SW480 (cell line): ENCODE data around the gene PKP4.
"Not testable (repeated sequence)": the region's sequence is repeated elsewhere in the genome, so short reads cannot be mapped to it uniquely, and the experiment has no call there.

Experiments
- DNase-seq: peaks from one replicate; pipeline ENCODE4 v3.0.0-alpha.2; 2016; ENCODE audit warnings: low spot score

The PKP4 gene, protein sequence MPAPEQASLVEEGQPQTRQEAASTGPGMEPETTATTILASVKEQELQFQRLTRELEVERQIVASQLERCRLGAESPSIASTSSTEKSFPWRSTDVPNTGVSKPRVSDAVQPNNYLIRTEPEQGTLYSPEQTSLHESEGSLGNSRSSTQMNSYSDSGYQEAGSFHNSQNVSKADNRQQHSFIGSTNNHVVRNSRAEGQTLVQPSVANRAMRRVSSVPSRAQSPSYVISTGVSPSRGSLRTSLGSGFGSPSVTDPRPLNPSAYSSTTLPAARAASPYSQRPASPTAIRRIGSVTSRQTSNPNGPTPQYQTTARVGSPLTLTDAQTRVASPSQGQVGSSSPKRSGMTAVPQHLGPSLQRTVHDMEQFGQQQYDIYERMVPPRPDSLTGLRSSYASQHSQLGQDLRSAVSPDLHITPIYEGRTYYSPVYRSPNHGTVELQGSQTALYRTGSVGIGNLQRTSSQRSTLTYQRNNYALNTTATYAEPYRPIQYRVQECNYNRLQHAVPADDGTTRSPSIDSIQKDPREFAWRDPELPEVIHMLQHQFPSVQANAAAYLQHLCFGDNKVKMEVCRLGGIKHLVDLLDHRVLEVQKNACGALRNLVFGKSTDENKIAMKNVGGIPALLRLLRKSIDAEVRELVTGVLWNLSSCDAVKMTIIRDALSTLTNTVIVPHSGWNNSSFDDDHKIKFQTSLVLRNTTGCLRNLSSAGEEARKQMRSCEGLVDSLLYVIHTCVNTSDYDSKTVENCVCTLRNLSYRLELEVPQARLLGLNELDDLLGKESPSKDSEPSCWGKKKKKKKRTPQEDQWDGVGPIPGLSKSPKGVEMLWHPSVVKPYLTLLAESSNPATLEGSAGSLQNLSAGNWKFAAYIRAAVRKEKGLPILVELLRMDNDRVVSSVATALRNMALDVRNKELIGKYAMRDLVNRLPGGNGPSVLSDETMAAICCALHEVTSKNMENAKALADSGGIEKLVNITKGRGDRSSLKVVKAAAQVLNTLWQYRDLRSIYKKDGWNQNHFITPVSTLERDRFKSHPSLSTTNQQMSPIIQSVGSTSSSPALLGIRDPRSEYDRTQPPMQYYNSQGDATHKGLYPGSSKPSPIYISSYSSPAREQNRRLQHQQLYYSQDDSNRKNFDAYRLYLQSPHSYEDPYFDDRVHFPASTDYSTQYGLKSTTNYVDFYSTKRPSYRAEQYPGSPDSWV

DNA sequence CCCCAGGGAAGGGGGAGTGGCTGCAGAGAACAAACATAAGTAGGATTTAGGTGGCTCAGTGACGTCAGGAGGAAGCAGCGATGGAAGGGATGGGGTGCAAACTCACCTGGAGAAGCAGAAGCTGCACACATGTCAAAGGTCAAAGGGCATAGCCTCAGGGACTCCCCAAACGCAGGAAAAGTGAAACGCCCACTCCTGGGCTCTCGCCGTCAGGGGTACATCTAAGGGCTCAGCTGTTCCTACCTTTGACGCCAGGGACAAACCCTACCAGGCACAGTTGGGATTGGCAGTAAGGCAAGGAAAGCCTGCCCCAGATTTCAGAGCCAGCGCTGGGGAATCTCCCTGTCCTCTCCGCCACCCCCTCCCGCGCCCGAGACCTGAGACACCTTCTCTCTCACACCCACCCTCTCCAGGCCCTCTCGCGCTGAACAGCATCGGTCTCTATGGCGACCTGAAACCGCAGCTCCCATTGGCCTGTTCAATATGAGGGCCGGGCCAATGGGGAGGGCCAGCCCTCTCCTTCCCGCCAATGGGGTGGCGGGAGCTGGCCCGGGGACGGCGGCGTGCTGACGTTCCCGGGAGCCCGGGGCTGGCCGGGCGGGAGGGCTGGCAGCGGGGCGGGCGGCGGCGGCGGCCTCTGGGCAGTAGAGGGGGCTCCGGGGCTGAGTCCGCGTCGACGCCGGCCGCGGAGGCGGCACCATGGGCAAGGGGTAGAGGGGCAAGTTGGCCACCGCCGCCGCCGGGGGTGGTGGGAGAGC is at the start of gene PKP4, which contains the start of gene CCDC148:
PKP4 (plus strand) TSS at position 644 of the 758 bp plus-strand sequence. CDS start 76,233 bp downstream, outside the sequence.
CCDC148 (minus strand) TSS at position 445 of the 758 bp plus-strand sequence; CDS start at position 131, 314 bp downstream.
- peak; percentile 92 for DNase-seq

DNA sequence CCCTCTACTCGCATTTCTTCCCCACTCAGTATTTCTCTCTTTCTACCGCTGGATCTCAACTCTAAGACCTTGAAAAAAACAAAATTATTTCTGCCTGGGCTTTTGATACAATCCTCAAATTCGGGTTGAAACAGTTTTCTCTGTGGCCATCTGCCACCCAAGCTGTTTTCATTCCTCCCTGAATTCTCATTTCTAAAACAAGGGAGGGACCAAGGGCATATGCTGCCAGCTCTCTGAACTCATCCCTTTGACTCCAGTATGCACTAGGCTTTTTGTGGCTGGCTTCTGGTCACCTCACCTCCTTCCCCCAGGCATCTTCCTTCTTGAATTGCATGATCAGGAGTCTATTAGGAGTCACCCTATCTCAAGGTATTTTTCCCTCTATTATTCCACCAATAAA is 49.7 kb upstream of the PKP4 start:
- DNase-seq = no peak

GRCh38 chr2:158410132-158410531 is 46.6 kb upstream of the PKP4 start:
- DNase-seq = no peak

- no peak for DNase-seq
Measured at GRCh38 chr2:158411748-158412147, 45.0 kb upstream of the PKP4 start.

DNA sequence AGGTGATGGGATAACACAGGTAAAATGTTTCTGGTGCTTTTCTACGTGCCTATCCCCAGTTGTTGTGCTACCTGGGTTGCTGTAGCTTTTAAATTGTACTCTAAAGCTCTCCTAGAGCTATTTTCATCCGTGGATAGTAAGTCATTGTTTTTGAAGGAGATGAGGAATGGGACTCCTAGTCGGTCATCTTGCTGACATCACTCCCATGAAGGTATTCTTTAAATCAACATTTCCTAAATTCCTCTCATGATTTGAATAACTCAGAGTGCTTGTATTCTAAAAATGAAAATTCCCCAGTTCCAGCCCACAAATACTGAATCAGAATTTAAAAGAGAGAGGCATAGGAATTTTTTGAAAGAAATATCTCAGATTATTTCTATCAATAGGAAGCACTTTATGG is 44.5 kb upstream of the PKP4 start:
- no peak for DNase-seq

DNA sequence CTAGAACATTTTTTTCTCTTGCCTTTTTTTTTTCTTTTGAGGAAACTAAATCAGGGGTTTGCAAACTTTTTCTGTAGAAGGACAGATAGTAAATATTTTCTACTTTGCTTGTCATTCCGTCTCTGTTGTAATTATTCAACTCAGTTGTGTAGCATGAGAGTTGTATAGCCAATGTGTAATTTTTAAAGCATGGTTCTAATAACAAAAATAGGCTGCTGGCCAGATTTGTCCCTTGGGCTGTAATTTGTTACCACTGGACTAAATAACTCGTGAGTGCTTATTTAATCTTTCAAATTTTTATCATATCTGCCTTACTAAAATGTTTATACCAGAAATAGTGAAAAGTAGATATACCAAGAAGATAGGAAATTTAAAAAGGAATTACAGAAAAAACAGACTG is 43.2 kb upstream of the PKP4 start:
- no peak for DNase-seq

- no peak for DNase-seq
Measured at GRCh38 chr2:158414538-158414937, 42.2 kb upstream of the PKP4 start.

DNA sequence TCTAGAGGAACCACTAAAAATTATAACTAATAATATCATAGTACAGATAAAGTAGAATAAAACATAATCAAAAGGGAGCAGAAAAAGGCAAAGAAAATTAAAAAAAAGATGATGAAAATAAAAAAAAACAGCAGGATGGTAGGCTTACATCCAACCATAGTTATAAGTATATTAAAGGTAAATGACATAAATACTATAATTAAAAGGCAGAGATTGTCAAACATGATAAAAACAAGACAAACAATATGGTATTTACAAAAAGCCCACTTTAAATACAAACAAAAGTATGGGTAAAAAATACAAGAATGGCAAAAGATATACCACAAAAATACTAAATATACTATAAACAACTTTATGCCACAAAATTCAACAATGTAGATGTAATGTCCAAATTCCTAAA is 24.6 kb upstream of the PKP4 start:
- no peak for DNase-seq

GRCh38 chr2:158433716-158434115 is 23.0 kb upstream of the PKP4 start:
- DNase-seq = not testable (repeated sequence)

DNA sequence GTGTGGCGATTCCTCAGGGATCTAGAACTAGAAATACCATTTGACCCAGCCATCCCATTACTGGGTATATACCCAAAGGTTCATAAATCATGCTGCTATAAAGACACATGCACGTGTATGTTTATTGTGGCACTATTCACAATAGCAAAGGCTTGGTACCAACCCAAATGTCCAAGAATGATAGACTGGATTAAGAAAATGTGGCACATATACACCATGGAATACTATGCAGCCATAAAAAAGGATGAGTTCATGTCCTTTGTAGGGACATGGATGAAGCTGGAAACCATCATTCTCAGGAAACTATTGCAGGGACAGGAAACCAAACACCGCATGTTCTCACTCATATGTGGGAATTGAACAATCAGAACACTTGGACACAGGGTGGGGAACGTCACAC is 17.7 kb upstream of the PKP4 start:
- not testable (repeated sequence) for DNase-seq

DNA sequence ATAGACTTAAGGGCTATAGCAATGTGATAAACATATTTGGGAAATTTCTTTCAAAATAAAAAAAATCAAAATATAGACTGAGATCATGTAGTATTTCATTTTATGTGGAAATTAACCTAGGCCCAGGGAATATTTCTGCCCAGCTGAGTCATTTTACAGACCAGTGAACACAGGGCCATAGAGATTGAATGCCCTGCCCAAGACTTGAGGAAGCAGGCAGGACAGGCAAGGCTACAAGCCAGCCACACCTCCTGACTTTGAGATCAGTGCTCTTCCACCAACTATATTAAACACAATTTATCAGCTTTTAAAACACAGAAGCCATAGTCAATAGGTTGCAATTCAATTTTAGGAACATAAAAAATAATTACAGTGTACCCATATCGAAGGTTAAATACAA is 13.1 kb upstream of the PKP4 start:
- no peak for DNase-seq

- peak; percentile 74 for DNase-seq
Measured at GRCh38 chr2:158457092-158457825, 507 bp downstream of the PKP4 start.

GRCh38 chr2:158457826-158458616 is 1.3 kb downstream of the PKP4 start:
- DNase-seq = peak; percentile 92

DNA sequence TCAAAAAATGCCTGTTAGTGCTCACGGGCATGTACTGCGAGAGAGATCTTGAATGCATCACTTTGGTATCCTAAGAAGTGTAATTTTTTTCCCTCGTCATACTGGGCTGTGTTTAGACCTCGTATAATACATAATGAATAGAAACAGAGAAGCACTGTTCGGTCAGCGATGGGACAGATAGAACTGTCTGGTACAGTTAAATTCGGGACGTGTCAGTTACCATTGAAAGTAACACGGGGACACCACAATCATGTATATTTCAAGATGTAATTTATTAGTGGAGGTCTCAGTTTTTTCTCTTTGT is 1.8 kb downstream of the PKP4 start:
- DNase-seq = peak; percentile 14

- peak; percentile 23 for DNase-seq
Measured at GRCh38 chr2:158459161-158460003, 2.6 kb downstream of the PKP4 start.

- DNase-seq = no peak
Measured at GRCh38 chr2:158460632-158461297, 4.0 kb downstream of the PKP4 start.

DNA sequence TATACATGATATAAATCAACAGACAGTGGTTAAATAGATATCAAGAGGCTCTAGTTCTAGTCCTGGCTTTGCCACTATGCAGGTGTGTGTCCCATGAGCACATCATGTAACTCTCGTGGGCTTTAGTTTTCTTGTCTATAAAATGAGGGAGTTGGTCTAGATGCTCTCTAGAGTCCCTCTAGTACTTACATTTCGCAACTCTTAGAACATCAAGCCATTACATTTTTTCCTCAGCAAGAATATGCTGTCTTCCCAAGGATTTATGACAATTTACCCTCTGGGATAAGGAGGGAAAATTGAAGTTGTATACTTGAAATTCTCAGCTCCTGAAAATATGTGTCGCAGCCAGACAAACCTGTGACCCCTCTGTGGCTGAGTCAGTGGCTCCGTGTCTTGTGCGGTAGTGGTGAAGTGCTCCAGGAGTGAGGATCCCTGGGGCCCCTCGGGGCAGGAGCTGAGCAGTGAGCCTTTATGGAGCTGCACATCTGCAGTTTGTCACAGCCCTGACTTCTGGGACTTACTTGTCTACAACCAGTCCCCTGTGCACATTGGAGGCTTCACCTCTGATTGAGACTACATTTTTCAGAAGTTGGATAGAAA is 6.8 kb downstream of the PKP4 start:
- DNase-seq = no peak
